GM12878 (cell line): Measurements from ENCODE around the gene VPS18. TPM values are rescaled to one million over a fixed set of nuclear protein-coding genes. Genes with fewer than 3 reads are reported as not detected.

Experiments
- ATAC-seq: fragments of 200-7000 bp; cut with Tn5 transposase; 3 replicates; pipeline ENCODE4 v1.9.1; 2020; ENCODE audit warnings: mild to moderate bottlenecking, moderate library complexity
- BruUV-seq: library from RNA; stranded (reverse); fragments of 400-500 nt; replicated peaks from 2 replicates; lab custom pipeline; 2021; lab: Mats Ljungman, UMichigan
- CTCF ChIA-PET: fragments of 300-600 bp; sonication (Branson Sonifier 250); formaldehyde crosslinking; extraction: SDS; loops from one replicate; lab custom pipeline; 2021; ENCODE audit warnings: inconsistent platforms; lab: Yijun Ruan, JAX
- POLR2A ChIA-PET: fragments of 350-600 bp; formaldehyde crosslinking; extraction: SDS; loops from one replicate; lab custom pipeline; 2021; ENCODE audit warnings: inconsistent platforms; lab: Charles Lee
- RAD21 ChIA-PET: fragments of 300-600 bp; sonication (Branson Sonifier 250); formaldehyde crosslinking; loops from one replicate; lab custom pipeline; 2023; ENCODE audit warnings: antibody characterized with exemption; ENCODE audit not compliant: unreplicated experiment; lab: Charles Lee
- SMC1A ChIA-PET: fragments of 300-600 bp; sonication (Branson Sonifier 250); formaldehyde crosslinking; loops from one replicate; lab custom pipeline; 2023; ENCODE audit not compliant: unreplicated experiment, uncharacterized antibody; lab: Charles Lee
- DNase-seq: peaks from one replicate; pipeline ENCODE4 v3.0.0-alpha.2; 2011; ENCODE audit warnings: low read depth, low spot score
- FAIRE-seq: peaks from 3 replicates; lab custom pipeline; 2011; peaks lifted over from hg19 to GRCh38; lab: Jason Lieb, UNC
- H2AFZ ChIP-seq: 2 replicates; pipeline ENCODE4 v1.6.0; 2011; ENCODE audit warnings: low read depth, low read length, control low read depth; ENCODE audit not compliant: control insufficient read depth
- H3K27ac ChIP-seq: 2 replicates; pipeline ENCODE4 v1.5.1; 2011; ENCODE audit warnings: control low read depth; ENCODE audit not compliant: control insufficient read depth, insufficient read depth
- H3K27me3 ChIP-seq, 2 experiments: replicated peaks in 1 of 2; 2 replicates each; pipeline versions ENCODE4 v1.6.0 to v1.6.1; 2011; ENCODE audit warnings: low read length in 1 of 2; ENCODE audit not compliant: control insufficient read depth in 2 of 2, insufficient read depth in 2 of 2
- H3K36me3 ChIP-seq, 2 experiments: 2 replicates each; pipeline ENCODE4 v1.5.1; 2011; ENCODE audit warnings: low read length in 1 of 2; ENCODE audit not compliant: control insufficient read depth in 2 of 2, insufficient read depth in 2 of 2
- H3K4me1 ChIP-seq: 2 replicates; pipeline ENCODE4 v1.6.1; 2011; ENCODE audit warnings: mild to moderate bottlenecking, low read length, moderate library complexity, mixed read lengths; ENCODE audit not compliant: control insufficient read depth, insufficient read depth
- H3K4me2 ChIP-seq: 2 replicates; pipeline ENCODE4 v1.6.0; 2011; ENCODE audit warnings: control low read depth; ENCODE audit not compliant: control insufficient read depth, insufficient read depth
- H3K4me3 ChIP-seq: fragments of 200-600 bp; sonication (generic); 2 replicates; pipeline ENCODE4 v1.5.1; 2016
- H3K79me2 ChIP-seq: 2 replicates; pipeline ENCODE4 v1.6.0; 2011; ENCODE audit warnings: low read length; ENCODE audit not compliant: control insufficient read depth, insufficient read depth
- H3K9ac ChIP-seq: 2 replicates; pipeline ENCODE4 v1.8.0; 2011; ENCODE audit warnings: low read length, control low read depth, mixed read lengths; ENCODE audit not compliant: control insufficient read depth, insufficient read depth
- H3K9me3 ChIP-seq: replicated peaks from 3 replicates; pipeline ENCODE4 v1.5.1; 2011; ENCODE audit warnings: mild to moderate bottlenecking, low read length; ENCODE audit not compliant: control insufficient read depth, insufficient read depth
- H4K20me1 ChIP-seq: 2 replicates; pipeline ENCODE4 v1.6.0; 2011; ENCODE audit not compliant: control insufficient read depth, insufficient read depth
- FOS ChIP-seq: IDR thresholded peaks from 3 replicates; pipeline ENCODE4 v1.6.1; 2011; ENCODE audit warnings: borderline replicate concordance; ENCODE audit not compliant: insufficient read length; ENCODE audit errors: extremely low read depth
- HDGF ChIP-seq: fragments of 450-650 bp; IDR thresholded peaks from 2 replicates; pipeline ENCODE4 v1.6.1; 2016; ENCODE audit warnings: antibody characterized with exemption
- IKZF2 ChIP-seq, 2 experiments: fragments of 450-650 bp; IDR thresholded peaks; 2 replicates each; pipeline ENCODE4 v1.6.1; 2017; ENCODE audit warnings: mild to moderate bottlenecking in 2 of 2, moderate library complexity in 2 of 2
- NFXL1 ChIP-seq: fragments of 450-650 bp; IDR thresholded peaks from 2 replicates; pipeline ENCODE4 v1.6.1; 2017; ENCODE audit warnings: antibody characterized with exemption, mild to moderate bottlenecking, borderline replicate concordance
- NFYA ChIP-seq: IDR thresholded peaks from 2 replicates; pipeline ENCODE4 v1.6.1; 2011; ENCODE audit warnings: low read depth, mild to moderate bottlenecking, low read length, improper control_type of control experiment, borderline replicate concordance
- NR2C1 ChIP-seq: fragments of 450-650 bp; IDR thresholded peaks from 2 replicates; pipeline ENCODE4 v1.6.1; 2017; ENCODE audit warnings: antibody characterized with exemption, mild to moderate bottlenecking, moderate library complexity
- TCF3 ChIP-seq: IDR thresholded peaks from 2 replicates; pipeline ENCODE4 v1.6.1; 2012; ENCODE audit warnings: low read depth, mild to moderate bottlenecking, low read length, borderline replicate concordance; ENCODE audit not compliant: insufficient read depth
- WGBS: methylation state at CpG from one replicate; pipeline ENCODE4 v1.1.6; 2016; ENCODE audit warnings: low lambda C conversion rate; ENCODE audit not compliant: insufficient replicate concordance, insufficient coverage; ENCODE audit errors: missing lambda C conversion rate; 5-methylcytosine and 5-hydroxymethylcytosine counted together
- in situ Hi-C: fragments of 300-500 bp; cut with MboI; formaldehyde crosslinking; loops from 9 replicates; pipeline ENCODE4 v1.14.3; 2018; ENCODE audit warnings: mixed read lengths
- intact Hi-C: fragments of 100-400 bp; cut with micrococcal nuclease; formaldehyde crosslinking; loops from one replicate; pipeline ENCODE4 v1.14.2; 2022; ENCODE audit not compliant: unreplicated experiment
- polyA plus RNA-seq, 11 experiments: library from polyadenylated mRNA; depleted of rRNA in 4 of 11; unstranded in 6 of 11; stranded (reverse) in 5 of 11; fragments of >200 nt; fragmentation: Nextera tagmentation in 4 of 11; fragmentation: Illumina TruSeq in 1 of 11; extraction: Ambion mirVana in 4 of 11; extraction: Trizol in 1 of 11; gene quantifications; 1 replicate in 1 of 11; 2 replicates in 10 of 11; pipeline versions ENCODE4 v1.2.1 to v1.2.3, GENCODE V29; 2011 to 2016; ENCODE audit warnings: inconsistent platforms in 2 of 11, missing spikeins in 2 of 11, low read depth in 1 of 11
- total RNA-seq, 4 experiments: library from RNA; depleted of rRNA in 3 of 4; stranded (reverse); fragments of >200 nt in 3 of 4; fragmentation: Illumina TruSeq in 1 of 4; extraction: Trizol in 1 of 4; gene quantifications; 2 replicates each; pipeline versions ENCODE4 v1.2.1 to v1.2.3, GENCODE V29; 2013 to 2021
- TF ChIP-seq, protein P1 (sequence below): fragments of 450-650 bp; conservative IDR thresholded peaks from 2 replicates; pipeline ENCODE4 v1.6.1; 2017; ENCODE audit warnings: mild to moderate bottlenecking, moderate library complexity
- TF ChIP-seq, protein P2 (sequence below): fragments of 450-650 bp; IDR thresholded peaks from 2 replicates; pipeline ENCODE4 v1.6.1; 2017; ENCODE audit warnings: low read depth, mild to moderate bottlenecking, moderate library complexity
- TF ChIP-seq, protein P3 (sequence below): fragments of 450-650 bp; IDR thresholded peaks from 2 replicates; pipeline ENCODE4 v1.6.1; 2016; ENCODE audit warnings: mild to moderate bottlenecking
- TF ChIP-seq, protein P4 (sequence below): IDR thresholded peaks from 2 replicates; pipeline ENCODE4 v1.6.1; 2011; ENCODE audit warnings: borderline replicate concordance, low read depth, mild to moderate bottlenecking, moderate library complexity, mixed read lengths, low read length; ENCODE audit not compliant: insufficient read depth; ENCODE audit errors: extremely low read length
- TF ChIP-seq, protein P5 (sequence below): fragments of 450-650 bp; IDR thresholded peaks from 2 replicates; pipeline ENCODE4 v1.6.1; 2018; ENCODE audit warnings: mild to moderate bottlenecking, low read depth, moderate library complexity; ENCODE audit not compliant: partially characterized antibody

Gene VPS18
- total and polyA plus RNA-seq, 10 of the 15 experiments (the other 5 are each of a cell fraction or from before 2014, with no cell fraction given), result 0.71 to 20.4 (median 10.6) TPM

DNA sequence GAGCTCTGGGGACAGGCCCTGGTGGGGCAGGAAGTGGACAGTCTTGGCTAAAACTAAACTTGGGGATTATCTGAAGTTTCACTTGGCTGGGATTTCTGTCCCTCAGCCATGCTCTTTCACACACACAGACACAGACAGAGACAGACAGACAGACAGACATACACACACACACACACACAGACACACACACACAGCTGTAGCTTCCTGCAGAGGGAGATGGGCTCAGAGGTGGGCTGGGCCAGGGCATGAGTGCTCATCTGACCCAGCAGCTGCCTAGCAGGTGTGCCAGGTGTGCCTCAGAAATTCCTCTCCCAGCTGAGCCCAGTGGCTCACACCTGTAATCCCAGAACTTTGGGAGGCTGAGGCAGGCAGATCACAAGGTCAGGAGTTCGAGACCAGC lies 23.5 kb upstream of the VPS18 start:
- FAIRE-seq, result no peak
- RAD21 ChIA-PET, result interaction anchor here (0.9 to 14.2 kb wide), 11 partner anchors 15 to 320 kb away, joined by 3 to 551 read pairs (median 4); partner anchors contain the start of genes DNAJC17, RAD51, RPUSD2 and VPS18
- TF ChIP-seq TCF3, result peak; percentile 64
- TF ChIP-seq HDGF, result peak; percentile 92; the same call in 1 of the 2 replicates
- TF ChIP-seq, protein P1, sequence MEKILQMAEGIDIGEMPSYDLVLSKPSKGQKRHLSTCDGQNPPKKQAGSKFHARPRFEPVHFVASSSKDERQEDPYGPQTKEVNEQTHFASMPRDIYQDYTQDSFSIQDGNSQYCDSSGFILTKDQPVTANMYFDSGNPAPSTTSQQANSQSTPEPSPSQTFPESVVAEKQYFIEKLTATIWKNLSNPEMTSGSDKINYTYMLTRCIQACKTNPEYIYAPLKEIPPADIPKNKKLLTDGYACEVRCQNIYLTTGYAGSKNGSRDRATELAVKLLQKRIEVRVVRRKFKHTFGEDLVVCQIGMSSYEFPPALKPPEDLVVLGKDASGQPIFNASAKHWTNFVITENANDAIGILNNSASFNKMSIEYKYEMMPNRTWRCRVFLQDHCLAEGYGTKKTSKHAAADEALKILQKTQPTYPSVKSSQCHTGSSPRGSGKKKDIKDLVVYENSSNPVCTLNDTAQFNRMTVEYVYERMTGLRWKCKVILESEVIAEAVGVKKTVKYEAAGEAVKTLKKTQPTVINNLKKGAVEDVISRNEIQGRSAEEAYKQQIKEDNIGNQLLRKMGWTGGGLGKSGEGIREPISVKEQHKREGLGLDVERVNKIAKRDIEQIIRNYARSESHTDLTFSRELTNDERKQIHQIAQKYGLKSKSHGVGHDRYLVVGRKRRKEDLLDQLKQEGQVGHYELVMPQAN, result no peak; the same call in 1 of the 2 replicates
- no peak for TF ChIP-seq NFXL1
- no peak for TF ChIP-seq FOS
- TF ChIP-seq, protein P2, sequence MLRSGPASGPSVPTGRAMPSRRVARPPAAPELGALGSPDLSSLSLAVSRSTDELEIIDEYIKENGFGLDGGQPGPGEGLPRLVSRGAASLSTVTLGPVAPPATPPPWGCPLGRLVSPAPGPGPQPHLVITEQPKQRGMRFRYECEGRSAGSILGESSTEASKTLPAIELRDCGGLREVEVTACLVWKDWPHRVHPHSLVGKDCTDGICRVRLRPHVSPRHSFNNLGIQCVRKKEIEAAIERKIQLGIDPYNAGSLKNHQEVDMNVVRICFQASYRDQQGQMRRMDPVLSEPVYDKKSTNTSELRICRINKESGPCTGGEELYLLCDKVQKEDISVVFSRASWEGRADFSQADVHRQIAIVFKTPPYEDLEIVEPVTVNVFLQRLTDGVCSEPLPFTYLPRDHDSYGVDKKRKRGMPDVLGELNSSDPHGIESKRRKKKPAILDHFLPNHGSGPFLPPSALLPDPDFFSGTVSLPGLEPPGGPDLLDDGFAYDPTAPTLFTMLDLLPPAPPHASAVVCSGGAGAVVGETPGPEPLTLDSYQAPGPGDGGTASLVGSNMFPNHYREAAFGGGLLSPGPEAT, result peak; percentile 36; the same call in 1 of the 2 replicates
- TF ChIP-seq, protein P3, sequence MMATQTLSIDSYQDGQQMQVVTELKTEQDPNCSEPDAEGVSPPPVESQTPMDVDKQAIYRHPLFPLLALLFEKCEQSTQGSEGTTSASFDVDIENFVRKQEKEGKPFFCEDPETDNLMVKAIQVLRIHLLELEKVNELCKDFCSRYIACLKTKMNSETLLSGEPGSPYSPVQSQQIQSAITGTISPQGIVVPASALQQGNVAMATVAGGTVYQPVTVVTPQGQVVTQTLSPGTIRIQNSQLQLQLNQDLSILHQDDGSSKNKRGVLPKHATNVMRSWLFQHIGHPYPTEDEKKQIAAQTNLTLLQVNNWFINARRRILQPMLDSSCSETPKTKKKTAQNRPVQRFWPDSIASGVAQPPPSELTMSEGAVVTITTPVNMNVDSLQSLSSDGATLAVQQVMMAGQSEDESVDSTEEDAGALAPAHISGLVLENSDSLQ, result no peak; the same call in 1 of the 2 replicates
- TF ChIP-seq IKZF2 (IDR thresholded peaks at IDR 0.05), result peak; percentile 7 to 44; a peak in 1 of 4 replicates
- TF ChIP-seq NFYA, result no peak
- TF ChIP-seq, protein P4, sequence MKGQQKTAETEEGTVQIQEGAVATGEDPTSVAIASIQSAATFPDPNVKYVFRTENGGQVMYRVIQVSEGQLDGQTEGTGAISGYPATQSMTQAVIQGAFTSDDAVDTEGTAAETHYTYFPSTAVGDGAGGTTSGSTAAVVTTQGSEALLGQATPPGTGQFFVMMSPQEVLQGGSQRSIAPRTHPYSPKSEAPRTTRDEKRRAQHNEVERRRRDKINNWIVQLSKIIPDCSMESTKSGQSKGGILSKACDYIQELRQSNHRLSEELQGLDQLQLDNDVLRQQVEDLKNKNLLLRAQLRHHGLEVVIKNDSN, result no peak
- TF ChIP-seq, protein P5, sequence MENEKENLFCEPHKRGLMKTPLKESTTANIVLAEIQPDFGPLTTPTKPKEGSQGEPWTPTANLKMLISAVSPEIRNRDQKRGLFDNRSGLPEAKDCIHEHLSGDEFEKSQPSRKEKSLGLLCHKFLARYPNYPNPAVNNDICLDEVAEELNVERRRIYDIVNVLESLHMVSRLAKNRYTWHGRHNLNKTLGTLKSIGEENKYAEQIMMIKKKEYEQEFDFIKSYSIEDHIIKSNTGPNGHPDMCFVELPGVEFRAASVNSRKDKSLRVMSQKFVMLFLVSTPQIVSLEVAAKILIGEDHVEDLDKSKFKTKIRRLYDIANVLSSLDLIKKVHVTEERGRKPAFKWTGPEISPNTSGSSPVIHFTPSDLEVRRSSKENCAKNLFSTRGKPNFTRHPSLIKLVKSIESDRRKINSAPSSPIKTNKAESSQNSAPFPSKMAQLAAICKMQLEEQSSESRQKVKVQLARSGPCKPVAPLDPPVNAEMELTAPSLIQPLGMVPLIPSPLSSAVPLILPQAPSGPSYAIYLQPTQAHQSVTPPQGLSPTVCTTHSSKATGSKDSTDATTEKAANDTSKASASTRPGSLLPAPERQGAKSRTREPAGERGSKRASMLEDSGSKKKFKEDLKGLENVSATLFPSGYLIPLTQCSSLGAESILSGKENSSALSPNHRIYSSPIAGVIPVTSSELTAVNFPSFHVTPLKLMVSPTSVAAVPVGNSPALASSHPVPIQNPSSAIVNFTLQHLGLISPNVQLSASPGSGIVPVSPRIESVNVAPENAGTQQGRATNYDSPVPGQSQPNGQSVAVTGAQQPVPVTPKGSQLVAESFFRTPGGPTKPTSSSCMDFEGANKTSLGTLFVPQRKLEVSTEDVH, result no peak
- TF ChIP-seq NR2C1, result no peak

More for the DNA sequence above, 23.5 kb upstream of the VPS18 start:
- peak; percentile 2; the same call in 2 of the 3 replicates for ATAC-seq
- Histone ChIP-seq H4K20me1 (no peaks in the 10 kb centered on the region), H3K27ac (peak overlapping the region; percentile 60), H3K4me2 (peak overlapping the region; percentile 89), H3K4me3 (no peak overlapping the region), H3K9me3 (no peaks in the 10 kb centered on the region), H2AFZ (no peak overlapping the region), H3K9ac (peak overlapping the region; percentile 30; the same call in 1 of the 2 replicates), H3K4me1 (peaks cover 30% of the 10 kb centered on the region), H3K79me2 (peaks cover 5% of the 10 kb centered on the region), H3K27me3 (no peaks in the 10 kb centered on the region), H3K36me3 (no peaks in the 10 kb centered on the region)
- ChIA-PET POLR2A (interaction anchor here (0.6 to 9.5 kb wide), 11 partner anchors 10 to 320 kb away, joined by 3 to 220 read pairs (median 12); partner anchors contain the start of genes C15orf62, SPINT1 and VPS18), SMC1A (interaction anchor here (1.4 to 14.4 kb wide), 7 partner anchors 8 to 69 kb away, joined by 4 to 454 read pairs (median 17); partner anchors contain the start of genes SPINT1 and VPS18), CTCF (interaction anchor here (0.6 to 6.0 kb wide), 6 partner anchors 23 to 413 kb away, joined by 3 to 57 read pairs (median 11); partner anchors contain the start of gene VPS18)
- no TSS peak for BruUV-seq
- no peak for DNase-seq
- intact Hi-C loops (loop anchor here (10.0 kb wide), 1 partner anchor 276 kb away; the partner anchor contains the start of gene KNL1), in situ Hi-C loops (no loop called here)
- 100% methylated on average over 1 of the region's 1 CpG for WGBS
